Measurements from ENCODE around the gene FLRT1.

GRCh38 chr11:64005691-64006090 lies 30.0 kb upstream of the FLRT1 start:
- no peak for TF ChIP-seq CTCF (IDR thresholded peaks at IDR 0.05)
- no peak for TF ChIP-seq EZH2phosphoT487 (IDR thresholded peaks at IDR 0.05)

Data from neural progenitor cell (in vitro differentiated cells).